Activated T-cell treated with anti-CD3 and anti-CD28 coated beads, Interleukin-2, amount 50 U/mL, for 72 hours (primary cell): ENCODE measurements around the gene YY1. TPM values are rescaled to one million over a fixed set of nuclear protein-coding genes. Genes with fewer than 3 reads are reported as not detected.

Experiments
- ATAC-seq, 2 donors: fragments of 150-1000 bp; cut with Tn5 transposase; replicated peaks in 1 of 2; 2 replicates each; pipeline ENCODE4 v1.10.0; 2021; ENCODE audit warnings: moderate library complexity in 2 of 2, mild to moderate bottlenecking in 1 of 2
- DNase-seq, 2 donors: peaks; one replicate each; pipeline ENCODE4 v3.0.0; 2021 to 2022; ENCODE audit warnings: mixed read lengths in 1 of 2
- H3K27ac Mint-ChIP-seq: one replicate; pipeline ENCODE4 v1.8.0; 2022; ENCODE audit warnings: mild to moderate bottlenecking, moderate library complexity, mixed read lengths
- H3K27me3 Mint-ChIP-seq: one replicate; pipeline ENCODE4 v1.8.0; 2022; ENCODE audit warnings: low read depth, mixed read lengths
- H3K36me3 Mint-ChIP-seq, 2 donors: one replicate each; pipeline ENCODE4 v1.8.0; 2022; ENCODE audit warnings: mixed read lengths in 2 of 2, mild to moderate bottlenecking in 1 of 2; ENCODE audit not compliant: insufficient read depth in 2 of 2
- H3K4me1 Mint-ChIP-seq: one replicate; pipeline ENCODE4 v1.8.0; 2022; ENCODE audit warnings: low read depth, mixed read lengths
- H3K4me3 Mint-ChIP-seq, 2 donors: one replicate each; pipeline ENCODE4 v1.8.0; 2022; ENCODE audit warnings: mild to moderate bottlenecking in 2 of 2, mixed read lengths in 2 of 2, moderate library complexity in 2 of 2
- H3K9me3 Mint-ChIP-seq, 2 donors: one replicate each; pipeline ENCODE4 v1.8.0; 2022; ENCODE audit warnings: mixed read lengths in 2 of 2
- total RNA-seq, 2 donors: library from RNA; stranded (reverse); gene quantifications; one replicate each; pipeline ENCODE4 v1.2.3, GENCODE V29; 2022

The YY1 gene
- total RNA-seq, 2 donors from 2014 or later = 93.0 to 99.8 TPM

DNA sequence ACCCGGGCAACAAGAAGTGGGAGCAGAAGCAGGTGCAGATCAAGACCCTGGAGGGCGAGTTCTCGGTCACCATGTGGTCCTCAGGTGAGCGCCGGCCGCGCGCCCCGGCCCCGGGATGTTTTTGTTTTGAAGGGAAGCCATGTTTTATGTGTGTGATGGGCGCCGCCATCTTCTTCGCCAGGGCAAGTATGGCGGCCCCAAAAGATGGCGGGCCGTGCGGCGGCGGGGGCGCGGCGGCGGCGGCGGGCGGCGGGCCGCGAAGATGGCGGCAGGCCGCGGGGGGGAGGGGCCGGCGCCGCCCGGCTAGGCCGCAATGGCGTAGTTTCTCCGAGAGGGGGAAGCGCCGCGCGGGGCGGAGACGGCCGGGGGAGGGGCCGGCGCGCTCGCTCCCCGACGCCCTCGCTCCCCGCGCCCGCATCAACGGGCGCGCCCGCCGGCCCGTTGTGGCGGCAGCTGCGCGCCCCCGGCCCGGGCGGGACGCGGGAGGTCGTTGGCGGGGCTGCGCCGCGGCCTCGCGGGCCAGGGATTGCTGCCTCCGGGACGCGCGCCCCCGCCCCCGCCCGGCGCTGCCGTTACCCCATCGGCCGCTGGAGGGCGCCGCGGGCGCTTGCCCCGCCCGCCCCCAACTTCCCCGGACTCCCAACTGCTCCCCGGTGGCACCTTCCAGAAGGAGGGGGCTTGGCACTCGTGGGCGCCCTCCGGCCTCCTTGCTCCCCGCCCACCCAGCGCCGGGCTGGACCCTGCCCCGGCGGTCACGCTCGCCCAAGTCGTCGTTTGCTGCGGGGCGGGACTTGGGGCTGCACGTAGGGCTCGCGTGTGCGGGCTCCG is 1.1 kb downstream of the YY1 start:
- Mint-ChIP-seq H3K9me3 (no peaks in the 10 kb centered on the region), H3K4me1 (peaks cover 59% of the 10 kb centered on the region), H3K36me3 (peaks cover 18 to 23% of the 10 kb centered on the region in 2 donors), H3K27me3 (no peaks in the 10 kb centered on the region), H3K27ac (peak overlapping the region; percentile 99), H3K4me3 (peak overlapping the region; percentile 92 to 99)
- DNase-seq (peak; percentile 89 to 92), ATAC-seq (peak; percentile 44 to 47)

DNA sequence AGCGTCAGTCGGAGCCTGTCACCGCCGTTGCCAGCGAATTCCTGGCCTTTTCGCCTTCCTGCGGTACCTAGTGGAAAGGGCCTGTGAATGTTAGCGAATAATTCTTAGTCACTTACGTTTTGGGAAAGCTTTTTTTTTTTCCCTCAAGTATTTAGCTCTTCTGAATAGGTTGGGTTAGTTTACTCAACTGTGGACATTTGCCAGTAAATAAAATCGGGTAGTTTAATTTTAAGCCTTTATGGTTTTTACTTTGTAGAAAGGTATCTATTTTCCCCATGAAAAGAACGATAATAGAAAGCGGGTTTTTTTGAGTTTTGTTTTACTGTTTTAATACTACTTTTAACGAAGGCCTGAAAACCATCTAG is 1.7 kb downstream of the YY1 start:
- Mint-ChIP-seq H3K36me3 (peaks cover 18 to 23% of the 10 kb centered on the region in 2 donors), H3K4me1 (peaks cover 59% of the 10 kb centered on the region), H3K9me3 (no peaks in the 10 kb centered on the region), H3K27me3 (no peaks in the 10 kb centered on the region), H3K4me3 (peak overlapping the region; percentile 92 to 99), H3K27ac (peak overlapping the region; percentile 99)
- ATAC-seq = no peak
- DNase-seq = no peak

GRCh38 chr14:100241279-100241678 is 2.3 kb downstream of the YY1 start:
- Mint-ChIP-seq H3K36me3 (peaks cover 18 to 23% of the 10 kb centered on the region in 2 donors), H3K27ac (peak overlapping the region; percentile 99), H3K4me1 (peaks cover 58% of the 10 kb centered on the region), H3K9me3 (no peaks in the 10 kb centered on the region), H3K4me3 (peak overlapping the region; percentile 92 to 99), H3K27me3 (no peaks in the 10 kb centered on the region)
- DNase-seq = no peak
- ATAC-seq = no peak

DNA sequence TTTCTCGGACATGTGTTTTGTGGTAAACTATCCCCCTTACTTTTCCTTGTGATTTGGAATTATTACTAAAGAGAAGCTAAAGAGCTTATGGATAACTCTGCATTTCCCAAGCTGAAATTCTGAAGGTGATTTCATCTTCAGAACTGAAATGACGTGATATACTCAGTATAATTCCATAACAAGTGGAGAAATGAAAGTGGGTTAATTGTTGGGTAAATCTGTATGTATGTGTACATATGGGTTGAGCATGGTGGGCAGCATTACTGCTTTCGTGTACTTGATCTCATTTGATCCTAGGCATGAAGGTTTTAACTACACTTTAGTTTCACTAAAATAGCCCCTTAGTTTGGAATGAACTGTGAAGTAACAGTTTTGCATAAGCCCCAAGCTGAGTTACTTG is 4.1 kb downstream of the YY1 start:
- ATAC-seq (no peak), DNase-seq (no peak)
- Mint-ChIP-seq H3K27me3 (no peaks in the 10 kb centered on the region), H3K9me3 (no peaks in the 10 kb centered on the region), H3K36me3 (peaks cover 14 to 22% of the 10 kb centered on the region in 2 donors), H3K4me1 (peaks cover 61% of the 10 kb centered on the region), H3K4me3 (peak overlapping the region; percentile 92 to 99), H3K27ac (peak overlapping the region; percentile 95)

DNA sequence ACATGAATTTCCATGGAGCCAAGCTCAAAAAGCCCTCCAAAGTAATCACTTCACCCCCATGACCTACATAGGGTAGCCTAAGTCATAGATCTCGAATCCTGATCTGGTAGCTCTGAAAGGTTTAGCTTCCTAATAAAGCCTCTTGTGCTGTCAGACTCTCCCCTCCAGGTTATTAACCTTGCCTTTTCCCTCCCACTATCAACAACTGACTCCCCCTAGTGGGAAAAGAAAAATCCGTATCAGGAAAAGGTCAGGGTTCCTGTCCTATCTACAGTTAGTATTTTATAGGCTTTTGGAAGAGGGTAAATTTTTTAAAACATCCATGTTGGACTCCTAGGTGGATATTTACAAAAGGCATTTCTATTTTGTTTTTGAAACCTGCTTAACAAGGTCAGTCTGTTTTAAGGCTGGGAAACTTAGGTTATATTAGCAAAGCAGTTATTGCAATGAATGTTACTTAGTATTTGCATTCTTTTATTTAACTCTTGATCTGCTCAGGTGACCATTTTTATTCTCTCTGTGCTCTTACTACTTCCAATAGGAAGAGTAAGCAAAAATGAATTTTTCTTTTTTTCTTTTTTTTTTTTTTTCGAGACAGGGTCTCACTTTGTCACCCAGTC is 8.0 kb downstream of the YY1 start:
- Mint-ChIP-seq H3K36me3 (peaks cover 8 to 19% of the 10 kb centered on the region in 2 donors), H3K27me3 (no peaks in the 10 kb centered on the region), H3K9me3 (no peaks in the 10 kb centered on the region), H3K27ac (peak overlapping the region; percentile 77), H3K4me1 (peaks cover 78% of the 10 kb centered on the region), H3K4me3 (peak overlapping the region in 1 of 2 donors; percentile 25)
- DNase-seq = no peak
- peak; percentile 41 to 55 for ATAC-seq

DNA sequence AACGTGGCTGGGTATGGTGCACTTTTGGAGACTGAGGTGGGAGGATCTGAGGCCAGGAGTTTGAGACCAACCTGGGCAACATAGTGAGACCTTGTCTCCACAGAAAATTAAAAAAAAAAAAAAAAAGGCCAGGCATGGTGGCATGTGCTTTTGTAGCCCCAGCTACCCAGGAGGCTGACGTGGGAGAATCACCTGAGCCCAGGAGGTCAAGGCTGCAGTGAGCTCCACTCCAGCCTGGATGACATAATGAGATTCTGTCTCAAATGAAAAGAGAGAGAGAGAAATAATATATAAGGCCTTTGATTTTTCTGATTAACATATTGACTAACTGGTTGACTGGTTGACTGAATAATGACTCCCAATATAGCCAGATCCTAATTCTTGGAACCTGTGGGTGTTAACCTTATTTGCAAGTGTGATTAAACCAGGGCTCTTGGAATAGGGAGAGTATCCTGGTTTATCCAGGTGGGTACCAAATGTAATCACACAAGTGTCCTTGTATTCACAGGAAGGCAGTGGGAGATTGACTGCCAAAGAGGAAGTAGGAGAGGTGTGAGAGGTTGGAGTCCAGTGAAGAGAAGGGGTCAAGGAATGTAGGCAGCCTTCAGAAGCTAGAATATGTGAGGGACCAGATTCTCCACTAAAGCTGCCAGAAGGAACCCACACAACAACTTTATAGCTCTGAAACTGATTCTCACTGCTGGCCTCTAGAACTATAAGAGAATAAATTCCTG is 12.0 kb downstream of the YY1 start:
- Mint-ChIP-seq H3K9me3 (no peaks in the 10 kb centered on the region), H3K27me3 (no peaks in the 10 kb centered on the region), H3K4me1 (peaks cover 73% of the 10 kb centered on the region), H3K27ac (no peak overlapping the region), H3K36me3 (peaks cover 0 to 8% of the 10 kb centered on the region in 2 donors), H3K4me3 (no peak overlapping the region)
- ATAC-seq (no peak), DNase-seq (no peak)

GRCh38 chr14:100252684-100253083 is 13.7 kb downstream of the YY1 start:
- no peak overlapping the region for H3K4me3 Mint-ChIP-seq
- H3K27ac Mint-ChIP-seq = peak overlapping the region; percentile 58
- peaks cover 74% of the 10 kb centered on the region for H3K4me1 Mint-ChIP-seq
- peaks cover 0 to 5% of the 10 kb centered on the region in 2 donors for H3K36me3 Mint-ChIP-seq
- DNase-seq (no peak), ATAC-seq (no peak)
- no peaks in the 10 kb centered on the region for H3K9me3 Mint-ChIP-seq
- H3K27me3 Mint-ChIP-seq = no peaks in the 10 kb centered on the region

DNA sequence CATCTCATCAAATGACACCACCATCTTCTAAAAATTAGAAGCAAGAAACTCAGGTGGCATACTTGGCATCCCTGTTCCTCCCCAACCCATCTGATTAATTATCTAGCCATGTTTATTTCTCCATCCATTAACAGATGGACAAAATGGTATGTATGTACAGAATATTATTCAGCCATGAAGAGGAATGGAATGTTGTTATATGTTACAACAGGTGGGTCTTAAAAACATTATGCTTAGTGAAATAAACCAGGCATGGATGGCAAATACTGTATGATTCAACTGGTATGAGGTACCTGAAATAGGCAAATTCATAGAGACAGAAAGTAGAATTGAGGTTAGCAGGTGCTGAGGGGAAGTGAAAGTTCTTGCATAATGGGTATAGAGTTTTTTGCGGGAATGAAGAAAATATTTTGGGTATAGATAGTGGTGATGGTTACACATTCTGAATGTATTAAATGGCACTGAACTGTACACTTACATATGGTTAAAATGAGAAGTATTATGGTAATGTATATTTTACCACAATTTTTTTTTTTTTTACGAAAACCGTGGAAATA is 17.5 kb downstream of the YY1 start:
- H3K4me1 Mint-ChIP-seq = peaks cover 80% of the 10 kb centered on the region
- DNase-seq (no peak), ATAC-seq (peak; percentile 19 to 32)
- H3K4me3 Mint-ChIP-seq = peak overlapping the region in 1 of 2 donors; percentile 49
- peak overlapping the region; percentile 93 for H3K27ac Mint-ChIP-seq
- no peaks in the 10 kb centered on the region for H3K9me3 Mint-ChIP-seq
- peaks cover 0 to 3% of the 10 kb centered on the region in 2 donors for H3K36me3 Mint-ChIP-seq
- no peaks in the 10 kb centered on the region for H3K27me3 Mint-ChIP-seq

DNA sequence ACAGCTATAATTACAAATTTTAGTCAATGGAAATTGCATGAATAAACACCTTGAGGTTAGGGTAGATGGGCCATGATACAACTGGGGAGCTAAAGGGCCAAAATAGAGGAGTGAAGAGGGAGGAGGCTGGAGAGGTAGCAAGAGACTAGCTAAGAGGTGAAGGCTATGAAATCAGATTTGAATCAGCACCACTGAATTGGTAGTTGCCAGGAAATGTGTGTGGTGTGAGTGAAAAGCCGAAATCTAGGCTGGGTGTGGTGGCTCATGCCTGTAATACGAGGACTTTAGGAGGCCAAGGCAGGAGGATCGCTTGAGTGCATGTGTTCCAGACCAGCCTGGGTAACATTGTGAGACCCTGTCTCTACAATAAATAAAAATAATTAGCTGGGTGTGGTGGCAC is 22.7 kb downstream of the YY1 start:
- Mint-ChIP-seq H3K4me1 (peaks cover 88% of the 10 kb centered on the region), H3K27ac (peak overlapping the region; percentile 42), H3K36me3 (peaks cover 6 to 19% of the 10 kb centered on the region in 2 donors), H3K4me3 (peak overlapping the region; percentile 33 to 57), H3K27me3 (no peaks in the 10 kb centered on the region), H3K9me3 (no peaks in the 10 kb centered on the region)
- peak; percentile 88 to 90 for ATAC-seq
- peak; percentile 49 to 57 for DNase-seq

- Mint-ChIP-seq H3K4me3 (no peak overlapping the region), H3K4me1 (peaks cover 80% of the 10 kb centered on the region), H3K36me3 (peaks cover 6 to 19% of the 10 kb centered on the region in 2 donors), H3K27me3 (no peaks in the 10 kb centered on the region), H3K27ac (no peak overlapping the region), H3K9me3 (no peaks in the 10 kb centered on the region)
- ATAC-seq (no peak), DNase-seq (no peak)
Measured at GRCh38 chr14:100262545-100262944, 23.6 kb downstream of the YY1 start.

GRCh38 chr14:100263141-100263540 is 24.2 kb downstream of the YY1 start:
- H3K4me1 Mint-ChIP-seq = peaks cover 80% of the 10 kb centered on the region
- H3K27me3 Mint-ChIP-seq = no peaks in the 10 kb centered on the region
- H3K9me3 Mint-ChIP-seq = no peaks in the 10 kb centered on the region
- no peak overlapping the region for H3K4me3 Mint-ChIP-seq
- DNase-seq (no peak), ATAC-seq (no peak)
- peaks cover 6 to 22% of the 10 kb centered on the region in 2 donors for H3K36me3 Mint-ChIP-seq
- peak overlapping the region; percentile 11 for H3K27ac Mint-ChIP-seq

GRCh38 chr14:100267990-100268389 is 29.0 kb downstream of the YY1 start:
- Mint-ChIP-seq H3K27ac (no peak overlapping the region), H3K36me3 (peaks cover 6 to 18% of the 10 kb centered on the region in 2 donors), H3K4me3 (no peak overlapping the region), H3K4me1 (peaks cover 45% of the 10 kb centered on the region), H3K27me3 (no peaks in the 10 kb centered on the region), H3K9me3 (no peaks in the 10 kb centered on the region)
- ATAC-seq (no peak), DNase-seq (no peak)
